Pancreas (tissue), 10 donors: ENCODE results near the gene ARHGAP36. TPM values are rescaled to one million over a fixed set of nuclear protein-coding genes. Genes with fewer than 3 reads are reported as not detected.

Source experiments
- ATAC-seq, 4 donors: fragments of 200-7000 bp; cut with Tn5 transposase; one replicate each; pipeline versions ENCODE4 v1.8.0 to v1.9.1; 2020; ENCODE audit warnings: mild to moderate bottlenecking in 4 of 4, moderate library complexity in 4 of 4
- DNase-seq, 6 donors: peaks; one replicate each; pipeline ENCODE4 v3.0.0-alpha.2; 2020
- FAIRE-seq: peaks from 2 replicates; lab custom pipeline; 2012; peaks lifted over from hg19 to GRCh38; lab: Jason Lieb, UNC
- H3K27ac ChIP-seq, 4 donors: fragments of 200-600 bp; sonication (generic); 1 replicate in 3 of 4; 2 replicates in 1 of 4; pipeline versions ENCODE4 v1.5.0 to v1.8.0; 2020
- H3K27me3 ChIP-seq, 4 donors: fragments of 200-600 bp; one replicate each; pipeline ENCODE4 v1.8.0; 2021
- H3K36me3 ChIP-seq, 3 donors: fragments of 200-600 bp; sonication (generic) in 1 of 3; one replicate each; pipeline versions ENCODE4 v1.5.0 to v1.8.0; 2020 to 2021
- H3K4me1 ChIP-seq, 3 donors: fragments of 200-600 bp; one replicate each; pipeline ENCODE4 v1.8.0; 2021
- H3K4me3 ChIP-seq, 4 donors: fragments of 200-600 bp; sonication (generic) in 2 of 4; one replicate each; pipeline versions ENCODE4 v1.5.0 to v1.8.0; 2020 to 2021
- H3K9me3 ChIP-seq, 4 donors: fragments of 200-600 bp; one replicate each; pipeline ENCODE4 v1.8.0; 2021
- CTCF ChIP-seq, 4 donors: fragments of 200-600 bp; sonication (generic) in 3 of 4; IDR thresholded peaks; one replicate each; pipeline versions ENCODE4 v1.5.0 to v1.8.0; 2021; ENCODE audit warnings: antibody characterized with exemption in 4 of 4
- WGBS, 2 donors: extraction: QIAGEN DNeasy Blood & Tissue Kit; methylation state at CpG; one replicate each; pipeline ENCODE4 v1.1.7; 2013; 5-methylcytosine and 5-hydroxymethylcytosine counted together
- intact Hi-C, 3 donors: fragments of 100-400 bp; cut with DNase I; formaldehyde crosslinking; loops; one replicate each; pipeline versions ENCODE4 v1.11.1 to v1.14.2; 2022
- polyA plus RNA-seq, 2 donors: library from polyadenylated mRNA; stranded (reverse); fragments of 200-250 nt; gene quantifications; one replicate each; pipeline ENCODE4 v1.2.3, GENCODE V29; 2013
- total RNA-seq, 6 donors: library from RNA; stranded (reverse); fragmentation: NEBNext Ultra II Directional in 4 of 6; extraction: Animal tissue kit (Norgen Biotek cat#: 25700) in 4 of 6; gene quantifications; one replicate each; pipeline versions ENCODE4 v1.2.1 to v1.2.4, GENCODE V29; 2021 to 2023
- donor health status: healthy with polysubstance abuse.
- donor health status: DM: no; HTN: no; CAD: no; lungs with moderate emphysema.
- donor health status: DM: no; HTN: no; CAD: no.
- donor health status: control.
- donor health status: control.
- donor health status: Bipolar disorder and iron deficiency.
- donor health status: DM: yes; HTN: yes; CAD: no.
- donor health status: DM: no; HTN: no; CAD: no.
- donor health status: DM: no; HTN: no; CAD: no.
- donor health status: DM: yes; HTN: yes; CAD: no.

ARHGAP36 gene
- total and polyA plus RNA-seq, 8 donors, result not detected

- 1 to 19% methylated on average over 73 to 75 of the region's 75 CpGs for WGBS, 2 donors
- H3K27me3 ChIP-seq, result peaks cover 0 to 54% (median 8%) of the 10 kb centered on the region in 4 donors
- intact Hi-C loops, result no loop called here
- H3K9me3 ChIP-seq, result no peaks in the 10 kb centered on the region
- TF ChIP-seq CTCF (IDR thresholded peaks at IDR 0.05), result no peak
- H3K4me1 ChIP-seq, result no peaks in the 10 kb centered on the region
- no peaks in the 10 kb centered on the region for H3K36me3 ChIP-seq
- no peak for FAIRE-seq
- no peak overlapping the region for H3K27ac ChIP-seq
- no peak overlapping the region for H3K4me3 ChIP-seq
- DNase-seq, result peak in 1 of 6 donors; percentile 41
- ATAC-seq, result no peak
Measured at GRCh38 chrX:131081772-131082740, 23.9 kb downstream of the ARHGAP36 start.

- peaks cover 0 to 46% (median 8%) of the 10 kb centered on the region in 4 donors for H3K27me3 ChIP-seq
- 2 to 18% methylated on average over 34 of the region's 34 CpGs for WGBS, 2 donors
- no peak for FAIRE-seq
Measured at GRCh38 chrX:131083510-131084142, 25.5 kb downstream of the ARHGAP36 start.

GRCh38 chrX:131084145-131084544, 26.0 kb downstream of the ARHGAP36 start:
- Histone ChIP-seq H3K27me3 (peaks cover 0 to 44% (median 8%) of the 10 kb centered on the region in 4 donors), H3K4me3 (no peak overlapping the region), H3K36me3 (no peaks in the 10 kb centered on the region), H3K9me3 (no peaks in the 10 kb centered on the region), H3K4me1 (no peaks in the 10 kb centered on the region), H3K27ac (no peak overlapping the region)
- TF ChIP-seq CTCF (IDR thresholded peaks at IDR 0.05), result no peak
- no peak for DNase-seq
- intact Hi-C loops, result no loop called here
- ATAC-seq, result no peak
- WGBS, 2 donors, result 4 to 20% methylated on average over 7 of the region's 7 CpGs
- no peak for FAIRE-seq

More at GRCh38 chrX:131083510-131084142, 25.5 kb downstream of the ARHGAP36 start:
- Histone ChIP-seq H3K9me3 (no peaks in the 10 kb centered on the region), H3K4me1 (no peaks in the 10 kb centered on the region), H3K4me3 (no peak overlapping the region), H3K27ac (no peak overlapping the region), H3K36me3 (no peaks in the 10 kb centered on the region)
- DNase-seq (peak in 1 of 6 donors; percentile 30), ATAC-seq (no peak)
- intact Hi-C loops, result no loop called here
- TF ChIP-seq CTCF (IDR thresholded peaks at IDR 0.05), result no peak

GRCh38 chrX:131136776-131137175, 78.6 kb downstream of the ARHGAP36 start:
- TF ChIP-seq CTCF (IDR thresholded peaks at IDR 0.05), result no peak
- Histone ChIP-seq H3K36me3 (no peaks in the 10 kb centered on the region), H3K4me3 (no peak overlapping the region), H3K27me3 (peaks cover 0 to 4% (median 0%) of the 10 kb centered on the region in 4 donors), H3K4me1 (no peaks in the 10 kb centered on the region), H3K27ac (no peak overlapping the region), H3K9me3 (no peaks in the 10 kb centered on the region)
- intact Hi-C loops, result no loop called here
- peak; percentile 5 for FAIRE-seq
- no peak for ATAC-seq
- no peak for DNase-seq
- 93 to 95% methylated on average over 27 of the region's 27 CpGs for WGBS, 2 donors
